ENCODE measurements around the gene TRIB2. TPM values are rescaled to one million over a fixed set of nuclear protein-coding genes. Genes with fewer than 3 reads are reported as not detected.

TRIB2 gene
- total RNA-seq (2021) (92.3 and 100.0 TPM in 2 replicates), Bru-seq, nascent RNA (percentile 96 among the genes with signal in this experiment), BruChase-seq, experiment 1, labeled RNA remaining after a 2-hour chase (percentile 96 among the genes with signal in this experiment), BruChase-seq, experiment 2, labeled RNA remaining after a 6-hour chase (percentile 93 among the genes with signal in this experiment)
- long read RNA-seq, full-length matches to known transcripts: 77 of 110 reads
- long read RNA-seq, partial matches to known transcripts: 13 of 110 reads
- long read RNA-seq, other reads (novel, unspliced or antisense): 20 of 110 reads

DNA sequence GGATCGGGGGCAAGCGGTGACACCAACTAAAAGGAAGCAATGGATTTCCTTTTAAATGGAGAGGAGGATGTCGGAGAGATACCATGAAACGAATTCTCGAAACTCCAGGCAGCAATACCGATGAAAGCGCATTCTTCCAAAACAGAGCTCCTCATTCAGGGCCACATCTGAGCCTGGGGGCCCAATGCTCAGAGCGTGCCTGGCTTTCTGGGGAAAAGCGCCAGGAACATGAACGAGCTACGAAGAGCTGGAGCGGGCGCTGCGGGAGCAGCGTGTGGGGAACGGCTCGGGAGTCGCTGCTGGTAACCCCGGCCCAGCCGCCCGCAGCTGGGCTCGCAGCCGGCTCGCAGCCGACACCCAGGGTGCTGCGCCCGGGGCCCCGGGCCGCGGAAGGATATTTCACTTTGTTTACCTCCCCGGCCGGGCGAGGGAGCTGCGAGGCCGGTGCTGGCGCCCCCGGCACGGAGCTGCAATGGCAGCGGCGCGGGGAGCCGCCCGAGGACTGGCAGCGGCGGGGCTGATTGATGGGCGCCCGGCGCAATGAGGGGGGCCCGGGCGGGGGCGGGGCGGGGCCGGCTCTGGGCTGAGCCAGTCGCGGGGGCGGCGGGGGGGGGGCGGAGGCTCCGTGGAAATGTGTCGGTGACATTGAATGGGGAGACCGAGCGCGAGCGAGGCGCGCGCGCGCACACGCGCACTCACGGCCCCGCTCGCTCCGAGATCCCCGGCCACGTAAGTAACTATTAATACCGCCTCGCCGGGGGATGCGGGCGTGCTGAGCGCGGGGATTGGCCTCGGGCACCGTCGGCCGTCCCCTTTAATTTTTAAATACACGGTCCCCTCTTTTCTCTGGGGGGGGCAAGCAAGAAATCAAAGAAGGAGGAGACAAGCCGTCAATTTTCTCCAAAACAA is at the start of gene TRIB2:
TRIB2 (plus strand) TSS at position 655 of the 909 bp plus-strand sequence. CDS start 1,372 bp downstream, outside the sequence.
- BruUV-seq (replicated peaks): no TSS peak
- intact Hi-C loops (cut with micrococcal nuclease; ENCODE audit: unreplicated experiment): loop anchor here (1.0 to 5.0 kb wide), 7 partner anchors 104 to 886 kb away; no protein-coding TSS in a partner anchor
- DNase-seq (ENCODE audit: low spot score): peak; percentile 95
- peaks cover 31% of the 10 kb centered on the region for H3K4me1 ChIP-seq (ENCODE audit: insufficient read depth, low read length, poor library complexity, severe bottlenecking)
- no peaks in the 10 kb centered on the region for H3K27me3 ChIP-seq (replicated peaks; ENCODE audit: insufficient read depth, low read depth, low read length, poor library complexity)
- H3K36me3 ChIP-seq (ENCODE audit: insufficient read depth, low read length, poor library complexity, severe bottlenecking): no peaks in the 10 kb centered on the region
- peak within 1 kb of the TSS; percentile 91 for H3K27ac ChIP-seq (ENCODE audit: low read depth, low read length, poor library complexity, severe bottlenecking)
- TF ChIP-seq, protein P1, sequence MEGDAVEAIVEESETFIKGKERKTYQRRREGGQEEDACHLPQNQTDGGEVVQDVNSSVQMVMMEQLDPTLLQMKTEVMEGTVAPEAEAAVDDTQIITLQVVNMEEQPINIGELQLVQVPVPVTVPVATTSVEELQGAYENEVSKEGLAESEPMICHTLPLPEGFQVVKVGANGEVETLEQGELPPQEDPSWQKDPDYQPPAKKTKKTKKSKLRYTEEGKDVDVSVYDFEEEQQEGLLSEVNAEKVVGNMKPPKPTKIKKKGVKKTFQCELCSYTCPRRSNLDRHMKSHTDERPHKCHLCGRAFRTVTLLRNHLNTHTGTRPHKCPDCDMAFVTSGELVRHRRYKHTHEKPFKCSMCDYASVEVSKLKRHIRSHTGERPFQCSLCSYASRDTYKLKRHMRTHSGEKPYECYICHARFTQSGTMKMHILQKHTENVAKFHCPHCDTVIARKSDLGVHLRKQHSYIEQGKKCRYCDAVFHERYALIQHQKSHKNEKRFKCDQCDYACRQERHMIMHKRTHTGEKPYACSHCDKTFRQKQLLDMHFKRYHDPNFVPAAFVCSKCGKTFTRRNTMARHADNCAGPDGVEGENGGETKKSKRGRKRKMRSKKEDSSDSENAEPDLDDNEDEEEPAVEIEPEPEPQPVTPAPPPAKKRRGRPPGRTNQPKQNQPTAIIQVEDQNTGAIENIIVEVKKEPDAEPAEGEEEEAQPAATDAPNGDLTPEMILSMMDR (conservative IDR thresholded peaks at IDR 0.05; ENCODE audit: low read depth, low read length): 0 out of 2 replicates have a peak, but pooled peaks have one; percentile 10
- TF ChIP-seq EZH2 (IDR thresholded peaks at IDR 0.05; ENCODE audit: borderline replicate concordance, low read depth, low read length, poor library complexity, severe bottlenecking): no peak
- CTCF ChIA-PET: interaction anchor here (0.6 to 3.1 kb wide), 19 partner anchors 13 to 1599 kb away, joined by 3 to 13 read pairs (median 5); no protein-coding TSS in a partner anchor
- POLR2A ChIA-PET (ENCODE audit: low non-redundant PET): no interaction called here
- peak within 1 kb of the TSS; percentile 87 for H3K4me3 ChIP-seq (ENCODE audit: low read depth, low read length, poor library complexity, severe bottlenecking)
- no peaks in the 10 kb centered on the region for H3K9me3 ChIP-seq (ENCODE audit: low read depth, low read length, poor library complexity, severe bottlenecking)

DNA sequence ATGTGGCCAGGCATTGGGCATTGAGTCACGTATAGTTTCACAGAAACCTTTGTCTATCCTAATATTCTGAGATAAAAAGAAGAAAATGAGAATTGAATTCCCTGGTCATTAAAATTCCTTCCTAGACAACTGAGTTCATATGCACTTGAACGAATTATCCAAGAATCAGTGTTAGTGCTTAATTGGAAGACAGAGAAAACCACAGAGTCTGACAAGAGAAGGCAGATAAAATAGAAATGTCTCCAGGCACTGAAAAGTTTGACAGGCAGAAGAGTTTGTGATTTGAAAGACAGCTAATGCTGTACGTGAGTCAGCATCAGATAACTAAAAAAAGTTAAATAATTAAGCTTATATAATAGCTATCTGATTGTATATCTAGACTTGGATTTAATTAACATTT is 47.7 kb upstream of the TRIB2 start:
- no peaks in the 10 kb centered on the region for H3K27me3 ChIP-seq (replicated peaks; ENCODE audit: insufficient read depth, low read depth, low read length, poor library complexity)
- ChIA-PET POLR2A (ENCODE audit: low non-redundant PET) (no interaction called here), CTCF (no interaction called here)
- TF ChIP-seq EZH2 (IDR thresholded peaks at IDR 0.05; ENCODE audit: borderline replicate concordance, low read depth, low read length, poor library complexity, severe bottlenecking): no peak
- TF ChIP-seq, protein P1 (conservative IDR thresholded peaks at IDR 0.05; ENCODE audit: low read depth, low read length): no peak
- H3K9me3 ChIP-seq (ENCODE audit: low read depth, low read length, poor library complexity, severe bottlenecking): peaks cover 14% of the 10 kb centered on the region
- no TSS peak for BruUV-seq (replicated peaks)
- intact Hi-C loops (cut with micrococcal nuclease; ENCODE audit: unreplicated experiment): no loop called here
- H3K27ac ChIP-seq (ENCODE audit: low read depth, low read length, poor library complexity, severe bottlenecking): no peak overlapping the region
- H3K4me1 ChIP-seq (ENCODE audit: insufficient read depth, low read length, poor library complexity, severe bottlenecking): no peaks in the 10 kb centered on the region
- no peak for DNase-seq (ENCODE audit: low spot score)
- H3K36me3 ChIP-seq (ENCODE audit: insufficient read depth, low read length, poor library complexity, severe bottlenecking): no peaks in the 10 kb centered on the region
- H3K4me3 ChIP-seq (ENCODE audit: low read depth, low read length, poor library complexity, severe bottlenecking): no peak overlapping the region

DNA sequence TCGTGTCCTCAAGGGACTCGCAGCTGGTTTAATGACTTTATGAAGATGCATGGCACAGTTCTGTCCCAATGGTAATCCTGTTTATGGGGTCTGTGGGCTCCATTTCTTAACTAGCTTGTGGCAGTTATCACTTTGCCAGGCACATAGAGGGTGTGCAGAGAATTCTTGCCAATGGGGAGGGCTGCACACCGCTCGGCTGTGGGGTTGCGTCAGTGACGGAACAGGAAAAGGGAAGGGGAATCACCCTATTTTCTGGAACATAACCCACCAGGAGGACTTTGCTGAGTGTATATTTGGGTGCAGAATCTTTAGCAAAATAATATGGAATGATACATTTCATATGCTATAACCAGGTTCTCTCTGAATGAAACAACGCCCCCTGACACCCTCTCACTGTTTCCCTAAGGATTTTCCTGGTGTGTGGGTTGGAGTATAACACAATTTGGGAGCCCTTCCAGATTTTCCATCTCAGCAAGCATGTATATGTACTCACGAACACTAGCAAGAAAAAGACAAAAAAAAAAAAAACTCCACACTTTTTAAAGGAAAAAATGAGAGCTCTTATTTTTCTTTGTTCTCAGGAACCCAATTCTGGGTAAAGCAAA is 43.9 kb upstream of the TRIB2 start:
- ChIA-PET CTCF (interaction anchor here (0.6 kb wide), 1 partner anchor 9 kb away, joined by 3 read pairs; no protein-coding TSS in a partner anchor), POLR2A (ENCODE audit: low non-redundant PET) (no interaction called here)
- Histone ChIP-seq H3K4me1 (ENCODE audit: insufficient read depth, low read length, poor library complexity, severe bottlenecking) (no peaks in the 10 kb centered on the region), H3K27me3 (replicated peaks; ENCODE audit: insufficient read depth, low read depth, low read length, poor library complexity) (no peaks in the 10 kb centered on the region), H3K36me3 (ENCODE audit: insufficient read depth, low read length, poor library complexity, severe bottlenecking) (no peaks in the 10 kb centered on the region), H3K27ac (ENCODE audit: low read depth, low read length, poor library complexity, severe bottlenecking) (no peak overlapping the region), H3K9me3 (ENCODE audit: low read depth, low read length, poor library complexity, severe bottlenecking) (no peaks in the 10 kb centered on the region), H3K4me3 (ENCODE audit: low read depth, low read length, poor library complexity, severe bottlenecking) (no peak overlapping the region)
- BruUV-seq (replicated peaks): no TSS peak
- intact Hi-C loops (cut with micrococcal nuclease; ENCODE audit: unreplicated experiment): no loop called here
- DNase-seq (ENCODE audit: low spot score): no peak
- TF ChIP-seq, protein P1 (conservative IDR thresholded peaks at IDR 0.05; ENCODE audit: low read depth, low read length): no peak
- no peak for TF ChIP-seq EZH2 (IDR thresholded peaks at IDR 0.05; ENCODE audit: borderline replicate concordance, low read depth, low read length, poor library complexity, severe bottlenecking)
